Common myeloid progenitor, CD34-positive (primary cell): ENCODE results near the gene LAMP1.
A peak's percentile ranks its signal among the peaks of the same experiment; 100 is the strongest.
"Not testable (repeated sequence)": the region's sequence is repeated elsewhere in the genome, so short reads cannot be mapped to it uniquely, and the experiment has no call there.

Experiments used
- CTCF ChIA-PET: fragments of 350-600 bp; sonication (Branson Sonifier 250); formaldehyde crosslinking; loops from one replicate; lab custom pipeline; 2021; ENCODE audit warnings: antibody characterized with exemption; lab: Charles Lee
- POLR2A ChIA-PET: fragments of 350-600 bp; sonication (Branson Sonifier 250); formaldehyde crosslinking; loops from one replicate; lab custom pipeline; 2021; ENCODE audit warnings: antibody characterized with exemption; lab: Charles Lee
- DNase-seq, 3 donors: peaks; one replicate each; pipeline versions ENCODE4 v3.0.0 to v3.0.0-alpha.2; 2013
- H3K27ac ChIP-seq, 2 experiments: 1 replicate in 1 of 2; 2 replicates in 1 of 2; pipeline ENCODE4 v1.7.0; 2013; ENCODE audit warnings: inconsistent platforms in 2 of 2, low read length in 2 of 2, mild to moderate bottlenecking in 2 of 2, low read depth in 1 of 2, moderate library complexity in 1 of 2; ENCODE audit not compliant: severe bottlenecking in 2 of 2, insufficient read depth in 1 of 2, poor library complexity in 1 of 2
- H3K27me3 ChIP-seq, 5 experiments: replicated peaks in 2 of 5; 1 replicate in 3 of 5; 2 replicates in 2 of 5; pipeline versions ENCODE4 v1.6.1 to v1.7.0; 2013; ENCODE audit warnings: low read length in 4 of 5, mild to moderate bottlenecking in 2 of 5, moderate library complexity in 2 of 5, inconsistent platforms in 1 of 5; ENCODE audit not compliant: insufficient read depth in 5 of 5, control insufficient read depth in 4 of 5
- H3K36me3 ChIP-seq, 4 experiments: 1 replicate in 2 of 4; 2 replicates in 2 of 4; pipeline versions ENCODE4 v1.6.1 to v1.7.0; 2013; ENCODE audit warnings: low read length in 3 of 4, control low read depth in 1 of 4, mild to moderate bottlenecking in 1 of 4; ENCODE audit not compliant: control insufficient read depth in 4 of 4, insufficient read depth in 4 of 4
- H3K4me1 ChIP-seq, 4 experiments: 1 replicate in 3 of 4; 2 replicates in 1 of 4; pipeline versions ENCODE4 v1.6.1 to v1.7.1; 2013; ENCODE audit warnings: low read length in 3 of 4, mild to moderate bottlenecking in 3 of 4, control low read depth in 1 of 4, inconsistent platforms in 1 of 4, moderate library complexity in 1 of 4; ENCODE audit not compliant: control insufficient read depth in 4 of 4, insufficient read depth in 4 of 4; ENCODE audit errors: control extremely low read depth in 1 of 4
- H3K4me3 ChIP-seq, 7 experiments: 1 replicate in 4 of 7; 2 replicates in 3 of 7; pipeline versions ENCODE4 v1.5.1 to v1.7.0; 2013; ENCODE audit warnings: mild to moderate bottlenecking in 7 of 7, low read length in 6 of 7, moderate library complexity in 6 of 7, inconsistent platforms in 2 of 7, low read depth in 2 of 7, control low read depth in 1 of 7; ENCODE audit not compliant: insufficient read depth in 4 of 7, control insufficient read depth in 1 of 7; ENCODE audit errors: extremely low read depth in 1 of 7
- H3K9me3 ChIP-seq, 5 experiments: 1 replicate in 4 of 5; 2 replicates in 1 of 5; pipeline versions ENCODE4 v1.6.1 to v1.7.1; 2013; ENCODE audit warnings: low read length in 4 of 5, mild to moderate bottlenecking in 2 of 5, inconsistent platforms in 1 of 5, low read depth in 1 of 5, moderate library complexity in 1 of 5; ENCODE audit not compliant: control insufficient read depth in 4 of 5, insufficient read depth in 2 of 5; ENCODE audit errors: control extremely low read depth in 1 of 5
- WGBS: methylation state at CpG from one replicate; pipeline ENCODE4 v1.1.5; 2013; ENCODE audit not compliant: insufficient coverage; 5-methylcytosine and 5-hydroxymethylcytosine counted together

The LAMP1 gene

DNA sequence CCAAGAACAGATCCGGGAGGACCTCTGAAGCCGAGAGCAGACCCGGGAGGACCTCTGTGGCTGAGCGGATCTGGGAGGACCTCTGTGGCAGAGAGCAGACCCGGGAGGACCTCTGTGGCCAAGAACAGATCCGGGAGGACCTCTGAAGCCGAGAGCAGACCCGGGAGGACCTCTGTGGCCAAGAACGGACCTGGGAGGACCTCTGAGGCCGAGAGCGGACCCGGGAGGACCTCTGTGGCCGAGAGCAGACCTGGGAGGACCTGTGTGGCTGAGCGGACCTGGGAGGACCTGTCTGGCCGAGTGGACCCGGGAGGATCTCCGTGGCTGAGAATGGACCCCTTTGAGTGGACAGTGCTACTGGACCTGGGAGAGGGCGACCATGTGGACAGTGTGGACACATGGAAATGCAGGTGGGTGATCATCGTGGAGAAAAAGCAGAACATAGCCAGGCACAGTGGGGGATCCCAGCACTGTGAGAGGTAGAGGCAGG lies 50.7 kb downstream of the LAMP1 start:
- H3K36me3 ChIP-seq, CTCF ChIA-PET, H3K4me1 ChIP-seq, H3K4me3 ChIP-seq, H3K27ac ChIP-seq, H3K27me3 ChIP-seq, DNase-seq, POLR2A ChIA-PET: not testable (repeated sequence)
- peaks cover 3 to 23% (median 11%) of the 10 kb centered on the region in 5 experiments for H3K9me3 ChIP-seq
- WGBS = 96% methylated on average over 15 of the region's 19 CpGs

DNA sequence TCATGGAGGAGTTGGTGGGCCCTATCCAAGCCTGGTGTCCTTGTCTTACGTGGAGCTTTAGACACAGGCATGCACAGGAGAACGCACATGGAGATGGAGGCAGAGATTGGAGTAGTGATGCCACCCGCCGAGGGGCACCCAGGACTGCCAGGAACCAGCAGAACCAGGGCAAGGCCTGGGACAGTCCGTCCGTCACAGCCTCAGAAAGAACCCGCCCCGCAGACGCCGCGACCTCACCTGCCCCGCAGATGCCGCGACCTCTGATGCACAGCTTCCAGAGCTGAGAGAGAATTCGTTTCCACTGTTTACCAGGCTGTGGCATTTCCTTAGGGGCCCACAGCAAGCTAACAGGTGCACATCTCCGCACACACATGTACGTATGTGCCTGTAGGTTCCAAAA lies 51.6 kb downstream of the LAMP1 start:
- WGBS = over 99% methylated on average over 15 of the region's 17 CpGs
- CTCF ChIA-PET = no interaction called here
- POLR2A ChIA-PET = no interaction called here

DNA sequence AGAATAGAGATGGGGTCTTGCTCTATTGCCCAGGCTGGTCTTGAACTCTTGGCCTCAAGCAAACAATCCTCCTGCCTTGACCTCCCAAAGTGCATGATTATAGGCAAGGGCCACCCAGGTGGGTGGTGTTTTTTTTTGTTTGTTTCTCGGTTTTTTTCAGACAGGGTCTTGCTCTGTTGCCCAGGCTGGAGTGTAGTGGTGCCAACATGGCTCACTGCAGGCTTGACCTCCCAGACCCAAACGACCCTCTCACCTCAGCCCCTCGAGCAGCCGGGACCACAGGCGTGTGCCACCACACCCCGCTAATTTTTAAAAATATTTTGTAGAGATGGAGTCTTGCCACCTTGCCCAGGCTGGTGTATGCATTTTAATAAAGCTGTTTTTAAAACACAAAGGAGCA lies 52.0 kb downstream of the LAMP1 start:
- Histone ChIP-seq H3K9me3 (peaks cover 3 to 23% (median 11%) of the 10 kb centered on the region in 5 experiments), H3K36me3 (no peaks in the 10 kb centered on the region), H3K27ac (no peak overlapping the region), H3K4me3 (no peak overlapping the region), H3K4me1 (no peaks in the 10 kb centered on the region), H3K27me3 (no peaks in the 10 kb centered on the region)
- CTCF ChIA-PET = no interaction called here
- no peak for DNase-seq
- POLR2A ChIA-PET = no interaction called here
- WGBS = 100% methylated on average over 2 of the region's 6 CpGs

More for the DNA sequence above, 51.6 kb downstream of the LAMP1 start:
- Histone ChIP-seq H3K4me3 (no peak overlapping the region), H3K9me3 (peaks cover 3 to 23% (median 11%) of the 10 kb centered on the region in 5 experiments), H3K27me3 (no peaks in the 10 kb centered on the region), H3K36me3 (no peaks in the 10 kb centered on the region), H3K4me1 (no peaks in the 10 kb centered on the region), H3K27ac (no peak overlapping the region)
- DNase-seq = no peak

DNA sequence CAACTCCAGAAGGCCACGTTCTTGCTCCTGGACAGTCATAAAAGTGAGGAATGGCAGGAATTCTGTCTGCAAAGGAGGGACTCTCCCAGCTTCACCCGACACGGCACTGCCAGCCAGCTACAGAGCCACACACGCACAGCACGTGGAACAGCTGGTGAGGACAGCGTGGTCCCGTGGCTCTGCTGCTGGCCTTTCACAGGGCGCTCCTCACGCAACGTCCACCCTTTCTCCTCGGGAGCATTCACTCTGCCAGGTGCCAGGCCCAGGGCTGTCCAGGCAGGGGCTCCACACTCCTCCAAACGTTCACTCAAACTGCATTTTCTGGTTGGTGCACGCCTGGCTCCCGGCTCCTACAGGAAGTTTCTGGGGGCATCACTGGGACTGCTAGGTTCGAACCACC lies 52.5 kb downstream of the LAMP1 start:
- WGBS = 95% methylated on average over 14 of the region's 15 CpGs

DNA sequence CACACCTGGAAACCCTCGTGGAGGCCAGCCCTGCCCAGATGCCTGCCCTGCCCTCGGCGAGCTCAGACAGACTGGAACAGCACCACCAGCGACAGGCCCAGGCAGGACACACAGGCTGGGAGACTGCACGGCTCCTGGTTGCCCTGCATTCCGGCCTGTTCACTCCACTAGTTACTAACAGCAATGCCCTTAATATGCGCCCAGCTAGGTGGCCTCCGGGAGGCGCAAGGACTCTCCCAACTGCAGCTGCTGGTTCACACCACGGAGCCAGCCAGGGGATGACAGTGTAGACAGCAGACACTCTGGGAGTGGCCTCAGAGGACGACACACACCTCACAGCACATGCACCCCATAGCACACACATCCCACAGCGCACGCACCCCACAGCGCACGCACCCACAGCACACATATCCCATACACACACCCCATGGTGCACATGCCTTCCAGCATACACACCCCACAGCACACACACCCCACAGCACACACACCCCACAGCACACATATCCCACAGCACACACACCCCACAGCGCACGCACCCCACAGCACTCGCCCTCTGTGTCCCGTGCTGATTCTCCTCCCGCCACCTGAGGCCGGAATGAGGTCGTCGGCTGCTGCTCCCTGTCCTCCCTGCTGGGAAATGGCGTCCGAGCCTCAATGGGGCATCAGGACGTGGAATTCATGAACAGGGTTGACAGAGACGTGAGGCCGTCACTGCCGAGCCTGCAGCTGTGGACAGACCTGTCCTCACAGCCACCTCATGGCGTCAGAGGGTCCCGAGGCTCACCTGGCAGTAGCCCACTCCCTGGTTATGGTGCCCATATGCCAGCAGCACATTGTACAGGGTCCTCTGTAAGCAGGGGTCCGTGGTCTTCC lies 53.3 kb downstream of the LAMP1 start:
- H3K36me3 ChIP-seq = no peaks in the 10 kb centered on the region
- ChIA-PET POLR2A (no interaction called here), CTCF (no interaction called here)
- H3K27me3 ChIP-seq = no peaks in the 10 kb centered on the region
- H3K9me3 ChIP-seq = peaks cover 0 to 17% (median 11%) of the 10 kb centered on the region in 5 experiments
- no peak for DNase-seq
- no peaks in the 10 kb centered on the region for H3K4me1 ChIP-seq
- H3K4me3 ChIP-seq = no peak overlapping the region
- 94% methylated on average over 26 of the region's 32 CpGs for WGBS
- no peak overlapping the region for H3K27ac ChIP-seq

More for the DNA sequence above, 52.5 kb downstream of the LAMP1 start:
- no peaks in the 10 kb centered on the region for H3K27me3 ChIP-seq
- POLR2A ChIA-PET = no interaction called here
- peaks cover 3 to 23% (median 11%) of the 10 kb centered on the region in 5 experiments for H3K9me3 ChIP-seq
- H3K4me3 ChIP-seq = no peak overlapping the region
- H3K27ac ChIP-seq = no peak overlapping the region
- no peaks in the 10 kb centered on the region for H3K4me1 ChIP-seq
- DNase-seq = no peak
- no peaks in the 10 kb centered on the region for H3K36me3 ChIP-seq
- CTCF ChIA-PET = no interaction called here

DNA sequence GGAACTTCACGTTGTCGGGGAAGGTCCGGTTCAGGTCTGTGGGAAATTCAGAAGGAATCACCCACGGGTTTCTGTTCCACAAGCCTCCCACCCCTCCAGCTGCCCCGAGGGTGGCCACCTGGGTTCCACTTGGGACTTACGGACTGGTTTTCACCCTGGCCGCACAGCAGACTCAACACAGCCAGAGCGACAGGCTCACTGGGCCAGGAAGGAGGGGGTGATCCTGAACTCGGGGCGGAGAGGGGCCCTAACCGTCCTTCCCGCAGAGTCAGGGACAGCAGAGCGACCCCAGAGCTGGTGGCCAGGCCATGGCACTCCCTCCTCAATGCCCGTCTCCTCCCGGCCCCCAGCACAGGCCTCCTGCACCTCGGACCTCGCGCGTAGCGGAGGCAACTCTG lies 53.9 kb downstream of the LAMP1 start:
- no peak for DNase-seq
- Histone ChIP-seq H3K4me1 (no peaks in the 10 kb centered on the region), H3K27me3 (no peaks in the 10 kb centered on the region), H3K9me3 (peaks cover 0 to 12% (median 5%) of the 10 kb centered on the region in 5 experiments), H3K36me3 (no peaks in the 10 kb centered on the region), H3K4me3 (no peak overlapping the region), H3K27ac (no peak overlapping the region)
- ChIA-PET CTCF (no interaction called here), POLR2A (no interaction called here)
- over 99% methylated on average over 18 of the region's 20 CpGs for WGBS

DNA sequence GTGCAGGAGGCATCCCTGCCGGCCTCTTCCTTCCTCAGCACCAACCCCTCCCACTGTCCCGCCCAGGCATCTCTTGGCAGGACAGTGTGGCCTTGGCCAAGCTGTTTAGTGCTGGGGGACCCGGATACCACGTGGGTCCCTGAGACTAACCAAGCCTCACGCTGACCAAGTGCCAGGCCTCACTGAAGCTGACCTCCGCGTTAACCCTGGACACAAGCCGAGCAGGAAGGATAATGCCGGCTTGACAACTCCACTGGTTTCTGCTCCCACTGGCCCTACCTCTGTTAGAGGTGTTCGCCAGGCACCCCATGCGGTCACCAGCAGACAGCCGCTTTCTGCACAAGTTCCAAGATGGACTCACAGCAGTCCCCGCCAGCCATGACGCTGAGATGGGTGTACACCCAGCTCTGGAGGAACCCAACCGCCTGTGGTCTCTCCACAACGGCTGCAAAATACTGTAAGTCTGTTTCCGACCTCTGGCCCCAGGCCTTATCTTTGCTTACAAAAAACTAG lies 54.5 kb downstream of the LAMP1 start:
- no peak overlapping the region for H3K4me3 ChIP-seq
- H3K4me1 ChIP-seq = no peaks in the 10 kb centered on the region
- ChIA-PET POLR2A (no interaction called here), CTCF (no interaction called here)
- no peaks in the 10 kb centered on the region for H3K36me3 ChIP-seq
- H3K9me3 ChIP-seq = peaks cover 0 to 12% (median 5%) of the 10 kb centered on the region in 5 experiments
- 90% methylated on average over 17 of the region's 17 CpGs for WGBS
- H3K27ac ChIP-seq = no peak overlapping the region
- no peaks in the 10 kb centered on the region for H3K27me3 ChIP-seq
- peak in 2 of 3 donors; percentile 22 to 39 for DNase-seq
